ENCODE results near the gene UBE2V1.

Gene UBE2V1

GRCh38 chr20:50055524-50056083 is 57.3 kb downstream of the UBE2V1 start:
- H3K4me3 ChIP-seq (ENCODE audit: low read depth, low read length) = no peak overlapping the region
- no peak for DNase-seq (ENCODE audit: low read depth)
- no peak for TF ChIP-seq CTCF (IDR thresholded peaks at IDR 0.05; ENCODE audit: control insufficient read depth, extremely low read depth, insufficient read depth)

- no peak for TF ChIP-seq CTCF (IDR thresholded peaks at IDR 0.05; ENCODE audit: control insufficient read depth, extremely low read depth, insufficient read depth)
- no peak overlapping the region for H3K4me3 ChIP-seq (ENCODE audit: low read depth, low read length)
- no peak for DNase-seq (ENCODE audit: low read depth)
Measured at GRCh38 chr20:50054626-50055511, 58.1 kb downstream of the UBE2V1 start.

- no peak for TF ChIP-seq CTCF (IDR thresholded peaks at IDR 0.05; ENCODE audit: control insufficient read depth, extremely low read depth, insufficient read depth)
- no peak overlapping the region for H3K4me3 ChIP-seq (ENCODE audit: low read depth, low read length)
- no peak for DNase-seq (ENCODE audit: low read depth)
Measured at GRCh38 chr20:50054231-50054547, 58.8 kb downstream of the UBE2V1 start.

GRCh38 chr20:50053362-50054230 is 59.4 kb downstream of the UBE2V1 start:
- no peak for DNase-seq (ENCODE audit: low read depth)
- no peak overlapping the region for H3K4me3 ChIP-seq (ENCODE audit: low read depth, low read length)
- TF ChIP-seq CTCF (IDR thresholded peaks at IDR 0.05; ENCODE audit: control insufficient read depth, extremely low read depth, insufficient read depth) = no peak

- no peak for DNase-seq (ENCODE audit: low read depth)
- TF ChIP-seq CTCF (IDR thresholded peaks at IDR 0.05; ENCODE audit: control insufficient read depth, extremely low read depth, insufficient read depth) = no peak
- H3K4me3 ChIP-seq (ENCODE audit: low read depth, low read length) = no peak overlapping the region
Measured at GRCh38 chr20:50052550-50053361, 60.2 kb downstream of the UBE2V1 start.

- TF ChIP-seq CTCF (IDR thresholded peaks at IDR 0.05; ENCODE audit: control insufficient read depth, extremely low read depth, insufficient read depth) = no peak
- DNase-seq (ENCODE audit: low read depth) = no peak
- H3K4me3 ChIP-seq (ENCODE audit: low read depth, low read length) = no peak overlapping the region
Measured at GRCh38 chr20:50050660-50051308, 62.2 kb downstream of the UBE2V1 start.

Measured in LNCaP clone FGC (cell line).